ENCODE data around the gene ATP6AP1.

Gene ATP6AP1

GRCh38 chrX:154436374-154436982 lies 8.0 kb downstream of the ATP6AP1 start:
- peak overlapping the region; percentile 83 for H3K27ac ChIP-seq
- ChIA-PET POLR2A (ENCODE audit: low non-redundant PET) (no interaction called here), CTCF (no interaction called here)
- DNase-seq (ENCODE audit: low spot score) = peak; percentile 44
- no peak for TF ChIP-seq CTCF (conservative IDR thresholded peaks at IDR 0.05; ENCODE audit: low read depth)

GRCh38 chrX:154436983-154437752 lies 8.7 kb downstream of the ATP6AP1 start, which contains the start of gene GDI1:
Gene GDI1 (plus strand): TSS chrX:154437154. CDS start chrX:154437255, 101 bp downstream.
- POLR2A ChIA-PET (ENCODE audit: low non-redundant PET) = no interaction called here
- no peak for DNase-seq (ENCODE audit: low spot score)
- no peak for TF ChIP-seq CTCF (conservative IDR thresholded peaks at IDR 0.05; ENCODE audit: low read depth)
- CTCF ChIA-PET = no interaction called here
- H3K27ac ChIP-seq = peak within 1 kb of the TSS; percentile 83

GRCh38 chrX:154437971-154438893 lies 9.8 kb downstream of the ATP6AP1 start:
- ChIA-PET POLR2A (ENCODE audit: low non-redundant PET) (no interaction called here), CTCF (no interaction called here)

GRCh38 chrX:154439841-154440240 lies 11.4 kb downstream of the ATP6AP1 start:
- H3K27ac ChIP-seq = 0 out of 2 replicates have a peak overlapping the region, but pooled peaks have one; percentile 5
- POLR2A ChIA-PET (ENCODE audit: low non-redundant PET) = no interaction called here
- DNase-seq (ENCODE audit: low spot score) = no peak
- no peak for TF ChIP-seq CTCF (conservative IDR thresholded peaks at IDR 0.05; ENCODE audit: low read depth)
- CTCF ChIA-PET = interaction anchor here (0.6 kb wide), 1 partner anchor 102 kb away, joined by 3 read pairs; no protein-coding TSS in a partner anchor

More at GRCh38 chrX:154437971-154438893, 9.8 kb downstream of the ATP6AP1 start:
- DNase-seq (ENCODE audit: low spot score) = no peak
- peak overlapping the region; percentile 83 for H3K27ac ChIP-seq
- TF ChIP-seq CTCF (conservative IDR thresholded peaks at IDR 0.05; ENCODE audit: low read depth) = no peak

GRCh38 chrX:154440623-154441357 lies 12.3 kb downstream of the ATP6AP1 start:
- ChIA-PET CTCF (no interaction called here), POLR2A (ENCODE audit: low non-redundant PET) (no interaction called here)
- TF ChIP-seq CTCF (conservative IDR thresholded peaks at IDR 0.05; ENCODE audit: low read depth) = no peak
- peak overlapping the region; percentile 5; the same call in 1 of the 2 replicates for H3K27ac ChIP-seq
- no peak for DNase-seq (ENCODE audit: low spot score)
